GM12878 (cell line): ENCODE results near the gene SFI1. TPM values are rescaled to one million over a fixed set of nuclear protein-coding genes. Genes with fewer than 3 reads are reported as not detected.

ENCODE experiments used
- ATAC-seq: fragments of 200-7000 bp; cut with Tn5 transposase; 3 replicates; pipeline ENCODE4 v1.9.1; 2020; ENCODE audit warnings: mild to moderate bottlenecking, moderate library complexity
- BruUV-seq: library from RNA; stranded (reverse); fragments of 400-500 nt; replicated peaks from 2 replicates; lab custom pipeline; 2021; lab: Mats Ljungman, UMichigan
- CTCF ChIA-PET: fragments of 300-600 bp; sonication (Branson Sonifier 250); formaldehyde crosslinking; extraction: SDS; loops from one replicate; lab custom pipeline; 2021; ENCODE audit warnings: inconsistent platforms; lab: Yijun Ruan, JAX
- POLR2A ChIA-PET: fragments of 350-600 bp; formaldehyde crosslinking; extraction: SDS; loops from one replicate; lab custom pipeline; 2021; ENCODE audit warnings: inconsistent platforms; lab: Charles Lee
- RAD21 ChIA-PET: fragments of 300-600 bp; sonication (Branson Sonifier 250); formaldehyde crosslinking; loops from one replicate; lab custom pipeline; 2023; ENCODE audit warnings: antibody characterized with exemption; ENCODE audit not compliant: unreplicated experiment; lab: Charles Lee
- SMC1A ChIA-PET: fragments of 300-600 bp; sonication (Branson Sonifier 250); formaldehyde crosslinking; loops from one replicate; lab custom pipeline; 2023; ENCODE audit not compliant: unreplicated experiment, uncharacterized antibody; lab: Charles Lee
- DNase-seq: peaks from one replicate; pipeline ENCODE4 v3.0.0-alpha.2; 2011; ENCODE audit warnings: low read depth, low spot score
- FAIRE-seq: peaks from 3 replicates; lab custom pipeline; 2011; peaks lifted over from hg19 to GRCh38; lab: Jason Lieb, UNC
- H2AFZ ChIP-seq: 2 replicates; pipeline ENCODE4 v1.6.0; 2011; ENCODE audit warnings: low read depth, low read length, control low read depth; ENCODE audit not compliant: control insufficient read depth
- H3K27ac ChIP-seq: 2 replicates; pipeline ENCODE4 v1.5.1; 2011; ENCODE audit warnings: control low read depth; ENCODE audit not compliant: control insufficient read depth, insufficient read depth
- H3K27me3 ChIP-seq, 2 experiments: replicated peaks in 1 of 2; 2 replicates each; pipeline versions ENCODE4 v1.6.0 to v1.6.1; 2011; ENCODE audit warnings: low read length in 1 of 2; ENCODE audit not compliant: control insufficient read depth in 2 of 2, insufficient read depth in 2 of 2
- H3K36me3 ChIP-seq, 2 experiments: 2 replicates each; pipeline ENCODE4 v1.5.1; 2011; ENCODE audit warnings: low read length in 1 of 2; ENCODE audit not compliant: control insufficient read depth in 2 of 2, insufficient read depth in 2 of 2
- H3K4me1 ChIP-seq: 2 replicates; pipeline ENCODE4 v1.6.1; 2011; ENCODE audit warnings: mild to moderate bottlenecking, low read length, moderate library complexity, mixed read lengths; ENCODE audit not compliant: control insufficient read depth, insufficient read depth
- H3K4me2 ChIP-seq: 2 replicates; pipeline ENCODE4 v1.6.0; 2011; ENCODE audit warnings: control low read depth; ENCODE audit not compliant: control insufficient read depth, insufficient read depth
- H3K4me3 ChIP-seq: fragments of 200-600 bp; sonication (generic); 2 replicates; pipeline ENCODE4 v1.5.1; 2016
- H3K79me2 ChIP-seq: 2 replicates; pipeline ENCODE4 v1.6.0; 2011; ENCODE audit warnings: low read length; ENCODE audit not compliant: control insufficient read depth, insufficient read depth
- H3K9ac ChIP-seq: 2 replicates; pipeline ENCODE4 v1.8.0; 2011; ENCODE audit warnings: low read length, control low read depth, mixed read lengths; ENCODE audit not compliant: control insufficient read depth, insufficient read depth
- H3K9me3 ChIP-seq: replicated peaks from 3 replicates; pipeline ENCODE4 v1.5.1; 2011; ENCODE audit warnings: mild to moderate bottlenecking, low read length; ENCODE audit not compliant: control insufficient read depth, insufficient read depth
- H4K20me1 ChIP-seq: 2 replicates; pipeline ENCODE4 v1.6.0; 2011; ENCODE audit not compliant: control insufficient read depth, insufficient read depth
- CHD2 ChIP-seq: IDR thresholded peaks from 2 replicates; pipeline ENCODE4 v1.6.1; 2011; ENCODE audit warnings: low read depth, low read length, improper control_type of control experiment, borderline replicate concordance
- DPF2 ChIP-seq: fragments of 450-650 bp; IDR thresholded peaks from 2 replicates; pipeline ENCODE4 v1.6.1; 2017; ENCODE audit warnings: mild to moderate bottlenecking
- EP300 ChIP-seq, 2 experiments: fragments of 150-350 bp in 1 of 2; IDR thresholded peaks; 2 replicates each; pipeline ENCODE4 v1.6.1; 2011 to 2012; ENCODE audit warnings: low read depth in 2 of 2, low read length in 2 of 2, borderline replicate concordance in 1 of 2, improper control_type of control experiment in 1 of 2, inconsistent platforms in 1 of 2; ENCODE audit not compliant: control insufficient read depth in 1 of 2
- ESRRA ChIP-seq: IDR thresholded peaks from 2 replicates; pipeline ENCODE4 v1.6.1; 2012; ENCODE audit warnings: mild to moderate bottlenecking, low read length, improper control_type of control experiment
- IKZF1 ChIP-seq: fragments of 450-650 bp; conservative IDR thresholded peaks from 2 replicates; pipeline ENCODE4 v1.6.1; 2017; ENCODE audit warnings: antibody characterized with exemption, mild to moderate bottlenecking
- KLF5 ChIP-seq: fragments of 450-650 bp; IDR thresholded peaks from 2 replicates; pipeline ENCODE4 v1.6.1; 2014; ENCODE audit warnings: mild to moderate bottlenecking; ENCODE audit not compliant: partially characterized antibody
- NFYB ChIP-seq: IDR thresholded peaks from 2 replicates; pipeline ENCODE4 v1.6.1; 2011; ENCODE audit warnings: low read depth, mild to moderate bottlenecking, low read length, improper control_type of control experiment, moderate library complexity; ENCODE audit not compliant: insufficient read depth
- POU2F2 ChIP-seq: IDR thresholded peaks from 3 replicates; pipeline ENCODE4 v1.6.1; 2011; ENCODE audit warnings: low read depth, mild to moderate bottlenecking, low read length, borderline replicate concordance
- SIN3A ChIP-seq: IDR thresholded peaks from 2 replicates; pipeline ENCODE4 v1.6.1; 2012; ENCODE audit warnings: low read depth, low read length, improper control_type of control experiment
- SMC3 ChIP-seq: IDR thresholded peaks from 2 replicates; pipeline ENCODE4 v1.6.1; 2011; ENCODE audit warnings: low read length, improper control_type of control experiment, borderline replicate concordance
- STAT3 ChIP-seq: IDR thresholded peaks from 2 replicates; pipeline ENCODE4 v1.6.1; 2011; ENCODE audit warnings: low read depth, low read length, improper control_type of control experiment
- TAF1 ChIP-seq: IDR thresholded peaks from 2 replicates; pipeline ENCODE4 v1.6.1; 2011; ENCODE audit warnings: mild to moderate bottlenecking, low read depth, low read length, borderline replicate concordance
- TCF12 ChIP-seq: IDR thresholded peaks from 2 replicates; pipeline ENCODE4 v1.6.1; 2011; ENCODE audit warnings: low read depth, mild to moderate bottlenecking, low read length
- YY1 ChIP-seq: IDR thresholded peaks from 2 replicates; pipeline ENCODE4 v1.6.1; 2011; ENCODE audit warnings: low read depth, mild to moderate bottlenecking, low read length
- WGBS: methylation state at CpG from one replicate; pipeline ENCODE4 v1.1.6; 2016; ENCODE audit warnings: low lambda C conversion rate; ENCODE audit not compliant: insufficient replicate concordance, insufficient coverage; ENCODE audit errors: missing lambda C conversion rate; 5-methylcytosine and 5-hydroxymethylcytosine counted together
- in situ Hi-C: fragments of 300-500 bp; cut with MboI; formaldehyde crosslinking; loops from 9 replicates; pipeline ENCODE4 v1.14.3; 2018; ENCODE audit warnings: mixed read lengths
- intact Hi-C: fragments of 100-400 bp; cut with micrococcal nuclease; formaldehyde crosslinking; loops from one replicate; pipeline ENCODE4 v1.14.2; 2022; ENCODE audit not compliant: unreplicated experiment
- polyA plus RNA-seq, 11 experiments: library from polyadenylated mRNA; depleted of rRNA in 4 of 11; unstranded in 6 of 11; stranded (reverse) in 5 of 11; fragments of >200 nt; fragmentation: Nextera tagmentation in 4 of 11; fragmentation: Illumina TruSeq in 1 of 11; extraction: Ambion mirVana in 4 of 11; extraction: Trizol in 1 of 11; gene quantifications; 1 replicate in 1 of 11; 2 replicates in 10 of 11; pipeline versions ENCODE4 v1.2.1 to v1.2.3, GENCODE V29; 2011 to 2016; ENCODE audit warnings: inconsistent platforms in 2 of 11, missing spikeins in 2 of 11, low read depth in 1 of 11
- total RNA-seq, 4 experiments: library from RNA; depleted of rRNA in 3 of 4; stranded (reverse); fragments of >200 nt in 3 of 4; fragmentation: Illumina TruSeq in 1 of 4; extraction: Trizol in 1 of 4; gene quantifications; 2 replicates each; pipeline versions ENCODE4 v1.2.1 to v1.2.3, GENCODE V29; 2013 to 2021
- TF ChIP-seq, protein P1 (sequence below): IDR thresholded peaks from 2 replicates; pipeline ENCODE4 v1.6.1; 2011; ENCODE audit warnings: borderline replicate concordance, low read depth, mild to moderate bottlenecking, moderate library complexity, mixed read lengths, low read length; ENCODE audit not compliant: insufficient read depth; ENCODE audit errors: extremely low read length
- TF ChIP-seq, protein P2 (sequence below): fragments of 150-350 bp; IDR thresholded peaks from 2 replicates; pipeline ENCODE4 v1.6.1; 2014; ENCODE audit warnings: mild to moderate bottlenecking, low read depth, low read length

The SFI1 gene
- total and polyA plus RNA-seq, 10 of the 15 experiments (the other 5 are each of a cell fraction or from before 2014, with no cell fraction given) = 6.3 to 70.1 (median 30.4) TPM

DNA sequence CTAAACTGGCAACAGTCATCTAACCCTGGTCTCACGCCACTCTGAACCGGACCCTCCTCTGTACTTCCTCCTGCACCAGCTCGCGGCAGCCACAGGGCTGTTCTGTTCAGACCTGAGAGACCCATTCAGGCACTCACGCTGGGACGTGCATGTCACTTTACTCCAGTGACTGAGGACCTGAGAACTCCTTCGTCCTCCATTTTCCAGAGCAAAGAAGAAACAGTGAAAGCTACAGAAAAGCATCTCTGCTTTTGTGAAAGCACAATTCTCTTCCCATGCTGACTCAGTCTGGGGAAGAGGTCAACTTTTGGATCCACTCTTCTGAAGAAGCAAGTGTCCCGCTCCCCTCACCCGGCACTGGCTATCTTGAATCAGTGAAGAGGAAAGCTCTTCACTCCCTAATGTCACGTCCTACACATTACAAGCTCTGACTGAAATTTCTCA lies 141.1 kb downstream of the SFI1 start (continued):
- TF ChIP-seq, protein P1, sequence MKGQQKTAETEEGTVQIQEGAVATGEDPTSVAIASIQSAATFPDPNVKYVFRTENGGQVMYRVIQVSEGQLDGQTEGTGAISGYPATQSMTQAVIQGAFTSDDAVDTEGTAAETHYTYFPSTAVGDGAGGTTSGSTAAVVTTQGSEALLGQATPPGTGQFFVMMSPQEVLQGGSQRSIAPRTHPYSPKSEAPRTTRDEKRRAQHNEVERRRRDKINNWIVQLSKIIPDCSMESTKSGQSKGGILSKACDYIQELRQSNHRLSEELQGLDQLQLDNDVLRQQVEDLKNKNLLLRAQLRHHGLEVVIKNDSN = no peak
- TF ChIP-seq TCF12 = no peak
- no peak for TF ChIP-seq CHD2
- no peak for TF ChIP-seq IKZF1
- peak; percentile 81 for TF ChIP-seq YY1
- TF ChIP-seq POU2F2 = no peak
- no peak for TF ChIP-seq KLF5
- no peak for TF ChIP-seq ESRRA
- 0 out of 2 replicates have a peak, but pooled peaks have one; percentile 19 for TF ChIP-seq SIN3A

DNA sequence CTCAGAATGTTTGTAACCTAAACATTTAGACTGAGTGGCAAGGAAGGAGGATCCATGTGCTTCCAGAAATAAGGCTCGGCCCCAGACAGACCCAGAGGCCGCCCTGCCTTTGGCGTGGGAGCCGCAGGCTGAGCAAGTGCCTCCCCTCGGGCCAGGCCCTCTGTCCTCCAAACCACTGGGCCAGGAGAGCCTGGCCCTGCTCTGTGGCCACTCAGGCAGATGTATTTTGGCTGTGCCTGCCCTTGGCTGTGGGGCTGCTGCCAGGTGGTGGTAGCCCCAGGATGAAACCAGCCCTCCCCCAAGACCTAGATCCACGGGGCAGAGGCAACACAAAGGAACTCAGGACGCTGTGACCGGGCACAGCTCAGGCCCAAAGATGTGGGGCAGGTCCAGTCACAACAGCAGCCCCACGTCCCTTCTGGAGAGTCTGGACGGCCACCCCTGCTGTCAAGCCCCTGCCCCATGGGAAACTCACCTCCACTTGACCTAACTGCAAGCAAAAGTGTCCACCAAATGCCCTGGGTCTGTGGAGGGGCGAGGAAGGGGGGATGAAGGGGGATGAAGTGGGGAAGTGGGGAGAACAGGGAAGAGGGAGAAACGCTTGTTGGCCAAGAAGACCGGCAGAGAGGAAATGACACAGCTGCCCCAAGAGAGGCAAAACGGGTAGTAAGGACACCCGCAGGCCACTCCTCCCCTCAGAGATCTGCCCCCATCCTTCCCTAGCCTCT lies 141.7 kb downstream of the SFI1 start:
- no peaks in the 10 kb centered on the region; a peak in 2 of 4 replicates for H3K36me3 ChIP-seq
- no peak for DNase-seq
- peak overlapping the region; percentile 100 for H3K4me2 ChIP-seq
- RAD21 ChIA-PET = interaction anchor here (0.6 to 7.4 kb wide), 14 partner anchors 9 to 186 kb away, joined by 3 to 49 read pairs (median 4); partner anchors contain the start of gene PISD
- peaks cover 66% of the 10 kb centered on the region for H3K79me2 ChIP-seq
- BruUV-seq = TSS peak; percentile 92
- ATAC-seq = peak; percentile 83
- in situ Hi-C loops = loop anchor here (5.0 kb wide), 2 partner anchors 146 to 286 kb away; no protein-coding TSS in a partner anchor
- SMC1A ChIA-PET = interaction anchor here (0.6 to 8.5 kb wide), 13 partner anchors 9 to 293 kb away, joined by 3 to 88 read pairs (median 4); partner anchors contain the start of gene PISD
- peak overlapping the region; percentile 10; the same call in 1 of the 2 replicates for H2AFZ ChIP-seq
- intact Hi-C loops = no loop called here
- H3K9me3 ChIP-seq = no peaks in the 10 kb centered on the region; the same call in 2 of the 3 replicates
- no peaks in the 10 kb centered on the region for H3K27me3 ChIP-seq
- H3K4me1 ChIP-seq = peaks cover 52% of the 10 kb centered on the region
- H3K9ac ChIP-seq = peak overlapping the region; percentile 84
- WGBS = 0% methylated on average over 14 of the region's 15 CpGs
- peak overlapping the region; percentile 71 for H3K4me3 ChIP-seq
- peak overlapping the region; percentile 98 for H3K27ac ChIP-seq
- peak; percentile 75 for FAIRE-seq
- no peaks in the 10 kb centered on the region for H4K20me1 ChIP-seq
- POLR2A ChIA-PET = interaction anchor here (0.6 to 5.4 kb wide), 14 partner anchors 9 to 1819 kb away, joined by 3 to 28 read pairs (median 4); partner anchors contain the start of gene PISD
- CTCF ChIA-PET = interaction anchor here (0.7 to 6.8 kb wide), 13 partner anchors 8 to 303 kb away, joined by 3 to 51 read pairs (median 6); partner anchors contain the start of genes DEPDC5 and PISD
- TF ChIP-seq DPF2 (peak; percentile 16; the same call in 1 of the 2 replicates), CHD2 (0 out of 2 replicates have a peak, but pooled peaks have one; percentile 6), IKZF1 (peak; percentile 70; the same call in 1 of the 2 replicates), SMC3 (0 out of 2 replicates have a peak, but pooled peaks have one; percentile 5), TAF1 (peak; percentile 67; the same call in 1 of the 2 replicates), NFYB (0 out of 2 replicates have a peak, but pooled peaks have one; percentile 25), STAT3 (no peak), EP300 (IDR thresholded peaks at IDR 0.05; ENCODE audit: borderline replicate concordance in 1 of 2, control insufficient read depth in 1 of 2, low read depth in 2 of 2, low read length in 2 of 2) (0 out of 4 replicates have a peak, but pooled peaks of 1 of the 2 experiments have one; percentile 9)
- TF ChIP-seq, protein P2, sequence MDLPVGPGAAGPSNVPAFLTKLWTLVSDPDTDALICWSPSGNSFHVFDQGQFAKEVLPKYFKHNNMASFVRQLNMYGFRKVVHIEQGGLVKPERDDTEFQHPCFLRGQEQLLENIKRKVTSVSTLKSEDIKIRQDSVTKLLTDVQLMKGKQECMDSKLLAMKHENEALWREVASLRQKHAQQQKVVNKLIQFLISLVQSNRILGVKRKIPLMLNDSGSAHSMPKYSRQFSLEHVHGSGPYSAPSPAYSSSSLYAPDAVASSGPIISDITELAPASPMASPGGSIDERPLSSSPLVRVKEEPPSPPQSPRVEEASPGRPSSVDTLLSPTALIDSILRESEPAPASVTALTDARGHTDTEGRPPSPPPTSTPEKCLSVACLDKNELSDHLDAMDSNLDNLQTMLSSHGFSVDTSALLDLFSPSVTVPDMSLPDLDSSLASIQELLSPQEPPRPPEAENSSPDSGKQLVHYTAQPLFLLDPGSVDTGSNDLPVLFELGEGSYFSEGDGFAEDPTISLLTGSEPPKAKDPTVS = no peak
